Thoracic aorta (tissue), 2 donors: ENCODE results near the gene ZC3H12A. TPM values are rescaled to one million over a fixed set of nuclear protein-coding genes. Genes with fewer than 3 reads are reported as not detected.
"Not testable (repeated sequence)": the region's sequence is repeated elsewhere in the genome, so short reads cannot be mapped to it uniquely, and the experiment has no call there.

Source experiments
- ATAC-seq: fragments of 150-250 bp; one replicate; pipeline ENCODE4 v1.8.0; 2017; ENCODE audit warnings: low read depth; ENCODE audit not compliant: insufficient number of reproducible peaks, low FRiP score
- DNase-seq: peaks from one replicate; pipeline ENCODE4 v3.0.0-alpha.2; 2020; ENCODE audit warnings: low spot score
- H3K27ac ChIP-seq, 2 donors: fragments of 200-600 bp; sonication (generic); 1 replicate in 1 of 2; 2 replicates in 1 of 2; pipeline ENCODE4 v1.5.1; 2016; ENCODE audit warnings: mild to moderate bottlenecking in 2 of 2, moderate library complexity in 2 of 2
- H3K27me3 ChIP-seq: fragments of 200-600 bp; sonication (generic); replicated peaks from 2 replicates; pipeline ENCODE4 v1.6.0; 2016; ENCODE audit warnings: mild to moderate bottlenecking; ENCODE audit not compliant: insufficient read depth
- H3K36me3 ChIP-seq: fragments of 200-600 bp; sonication (generic); one replicate; pipeline ENCODE4 v1.5.1; 2016
- H3K4me1 ChIP-seq, 2 donors: fragments of 200-600 bp; sonication (generic); 1 replicate in 1 of 2; 2 replicates in 1 of 2; pipeline versions ENCODE4 v1.5.1 to v1.6.0; 2016; ENCODE audit warnings: low read depth in 2 of 2, mild to moderate bottlenecking in 1 of 2; ENCODE audit not compliant: control insufficient read depth in 1 of 2
- H3K4me3 ChIP-seq: fragments of 200-600 bp; sonication (generic); 2 replicates; pipeline ENCODE4 v1.5.1; 2016; ENCODE audit warnings: mild to moderate bottlenecking
- H3K9me3 ChIP-seq: fragments of 200-600 bp; sonication (generic); 2 replicates; pipeline ENCODE4 v1.5.1; 2016
- total RNA-seq, 2 donors: library from RNA; depleted of rRNA; stranded (reverse); fragments of >200 nt; gene quantifications; one replicate each; pipeline versions ENCODE4 v1.1.0 to v1.2.3, GENCODE V29; 2016
- TF ChIP-seq, protein P1 (sequence below): fragments of 200-600 bp; sonication (generic); IDR thresholded peaks from one replicate; pipeline ENCODE4 v1.5.1; 2019; ENCODE audit warnings: antibody characterized with exemption

The ZC3H12A gene
- total RNA-seq, 2 donors from 2014 or later: 22.1 to 32.4 TPM

DNA sequence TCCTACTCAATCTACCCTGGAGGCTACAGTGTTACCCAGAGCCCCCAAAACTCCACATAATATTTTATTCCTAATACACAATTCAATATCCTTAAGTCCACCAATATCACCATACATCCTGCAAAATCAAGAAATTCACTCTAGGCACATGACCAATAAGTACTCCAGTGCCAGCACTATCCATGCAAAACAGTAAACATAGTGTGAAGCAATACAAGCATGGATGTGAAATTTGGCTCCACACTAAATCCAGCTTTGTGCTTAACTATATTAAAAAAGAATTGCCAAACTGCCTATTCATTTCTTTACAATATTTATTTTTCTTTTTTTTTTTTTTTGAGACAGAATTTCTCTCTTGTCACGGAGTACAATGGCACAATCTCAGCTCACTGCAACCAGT, 43.2 kb downstream of the ZC3H12A start:
- no peak overlapping the region for H3K27ac ChIP-seq
- ATAC-seq: no peak
- H3K27me3 ChIP-seq: no peaks in the 10 kb centered on the region
- TF ChIP-seq, protein P1, sequence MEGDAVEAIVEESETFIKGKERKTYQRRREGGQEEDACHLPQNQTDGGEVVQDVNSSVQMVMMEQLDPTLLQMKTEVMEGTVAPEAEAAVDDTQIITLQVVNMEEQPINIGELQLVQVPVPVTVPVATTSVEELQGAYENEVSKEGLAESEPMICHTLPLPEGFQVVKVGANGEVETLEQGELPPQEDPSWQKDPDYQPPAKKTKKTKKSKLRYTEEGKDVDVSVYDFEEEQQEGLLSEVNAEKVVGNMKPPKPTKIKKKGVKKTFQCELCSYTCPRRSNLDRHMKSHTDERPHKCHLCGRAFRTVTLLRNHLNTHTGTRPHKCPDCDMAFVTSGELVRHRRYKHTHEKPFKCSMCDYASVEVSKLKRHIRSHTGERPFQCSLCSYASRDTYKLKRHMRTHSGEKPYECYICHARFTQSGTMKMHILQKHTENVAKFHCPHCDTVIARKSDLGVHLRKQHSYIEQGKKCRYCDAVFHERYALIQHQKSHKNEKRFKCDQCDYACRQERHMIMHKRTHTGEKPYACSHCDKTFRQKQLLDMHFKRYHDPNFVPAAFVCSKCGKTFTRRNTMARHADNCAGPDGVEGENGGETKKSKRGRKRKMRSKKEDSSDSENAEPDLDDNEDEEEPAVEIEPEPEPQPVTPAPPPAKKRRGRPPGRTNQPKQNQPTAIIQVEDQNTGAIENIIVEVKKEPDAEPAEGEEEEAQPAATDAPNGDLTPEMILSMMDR: no peak
- H3K4me1 ChIP-seq: peaks cover 8 to 21% of the 10 kb centered on the region in 2 donors
- no peaks in the 10 kb centered on the region for H3K9me3 ChIP-seq
- H3K4me3 ChIP-seq: no peak overlapping the region
- no peak for DNase-seq
- H3K36me3 ChIP-seq: peaks cover 3% of the 10 kb centered on the region

DNA sequence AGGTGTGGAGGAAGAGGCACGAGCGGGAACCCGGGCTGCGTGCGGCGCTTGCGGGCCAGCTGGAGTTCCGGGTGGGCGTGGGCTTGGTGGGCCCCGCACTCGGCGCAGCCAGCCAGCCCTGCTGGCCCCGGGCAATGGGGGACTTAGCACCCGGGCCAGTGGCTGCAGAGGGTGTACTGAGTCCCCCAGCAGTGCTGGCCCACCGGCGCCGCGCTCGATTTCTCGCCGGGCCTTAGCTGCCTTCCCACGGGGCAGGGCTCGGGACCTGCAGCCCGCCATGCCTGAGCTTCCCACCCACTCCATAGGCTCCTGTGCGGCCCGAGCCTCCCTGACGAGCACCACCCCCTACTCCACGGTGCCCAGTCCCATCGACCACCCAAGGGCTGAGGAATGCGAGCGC, 43.9 kb downstream of the ZC3H12A start:
- H3K4me1 ChIP-seq: peaks cover 6 to 14% of the 10 kb centered on the region in 2 donors
- not testable (repeated sequence) for DNase-seq, H3K27ac ChIP-seq, ATAC-seq, H3K27me3 ChIP-seq, H3K36me3 ChIP-seq, H3K4me3 ChIP-seq, H3K9me3 ChIP-seq

DNA sequence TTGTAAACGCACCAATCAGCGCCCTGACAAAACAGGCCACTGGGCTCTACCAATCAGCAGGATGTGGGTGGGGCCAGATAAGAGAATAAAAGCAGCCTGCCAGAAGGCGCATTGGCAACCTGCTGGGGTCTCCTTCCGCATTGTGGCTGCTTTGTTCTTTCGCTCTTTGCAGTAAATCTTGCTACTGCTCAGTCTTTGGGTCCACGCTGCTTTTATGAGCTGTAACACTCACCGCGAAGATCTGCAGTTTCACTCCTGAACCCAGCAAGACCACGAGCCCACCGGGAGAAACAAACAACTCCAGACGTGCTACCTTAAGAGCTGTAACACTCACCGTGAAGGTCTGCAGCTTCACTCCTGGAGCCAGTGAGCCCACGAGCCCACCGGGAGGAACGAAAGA, 44.5 kb downstream of the ZC3H12A start:
- not testable (repeated sequence) for H3K4me3 ChIP-seq, ATAC-seq, H3K36me3 ChIP-seq, H3K4me1 ChIP-seq, DNase-seq, H3K27me3 ChIP-seq, H3K9me3 ChIP-seq, H3K27ac ChIP-seq

DNA sequence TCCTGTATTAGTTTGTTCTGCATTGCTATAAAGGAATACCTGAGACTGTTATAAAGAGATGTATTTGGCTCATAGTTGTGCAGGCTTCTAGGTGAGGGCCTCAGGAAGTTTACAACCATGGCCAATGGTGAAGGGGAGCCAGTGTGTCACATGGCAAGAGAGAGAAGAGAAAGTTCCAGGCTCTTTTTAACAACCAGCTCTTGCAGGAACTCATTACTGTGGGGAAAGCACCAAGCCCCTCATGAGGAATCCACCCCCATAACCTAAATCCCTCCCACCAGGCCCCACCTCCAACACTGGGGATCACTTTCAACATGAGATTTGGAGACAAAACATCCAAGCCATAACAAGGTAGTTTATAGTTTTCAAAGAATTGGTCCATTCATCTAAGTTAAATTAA, 45.2 kb downstream of the ZC3H12A start:
- TF ChIP-seq, protein P1: no peak
- DNase-seq (no peak), ATAC-seq (no peak)
- Histone ChIP-seq H3K27ac (no peak overlapping the region), H3K9me3 (no peaks in the 10 kb centered on the region), H3K4me3 (no peak overlapping the region), H3K27me3 (no peaks in the 10 kb centered on the region), H3K4me1 (peaks cover 0 to 8% of the 10 kb centered on the region in 2 donors), H3K36me3 (no peaks in the 10 kb centered on the region)

DNA sequence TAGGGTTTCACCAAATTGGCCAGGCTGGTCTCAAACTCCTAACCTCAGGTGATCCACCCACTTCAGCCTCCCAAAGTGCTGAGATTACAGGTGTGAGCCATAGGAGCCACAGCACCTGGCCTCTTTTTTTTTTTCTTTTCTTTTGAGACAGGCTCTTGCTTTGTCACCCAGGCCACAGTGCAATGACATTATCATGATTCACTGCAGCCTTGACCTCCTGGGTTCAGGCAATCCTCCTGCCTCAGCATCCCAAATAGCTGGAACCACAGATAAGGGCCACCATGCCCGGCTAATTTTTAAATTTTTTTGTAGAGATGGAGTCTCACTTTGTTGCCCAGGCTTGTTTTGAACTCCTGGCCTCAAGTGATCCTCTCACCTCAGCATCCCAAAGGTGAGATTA, 55.5 kb downstream of the ZC3H12A start:
- H3K36me3 ChIP-seq, ATAC-seq, H3K9me3 ChIP-seq, DNase-seq, H3K27ac ChIP-seq, H3K4me3 ChIP-seq, H3K27me3 ChIP-seq: not testable (repeated sequence)
- H3K4me1 ChIP-seq: peaks cover 3 to 16% of the 10 kb centered on the region in 2 donors

DNA sequence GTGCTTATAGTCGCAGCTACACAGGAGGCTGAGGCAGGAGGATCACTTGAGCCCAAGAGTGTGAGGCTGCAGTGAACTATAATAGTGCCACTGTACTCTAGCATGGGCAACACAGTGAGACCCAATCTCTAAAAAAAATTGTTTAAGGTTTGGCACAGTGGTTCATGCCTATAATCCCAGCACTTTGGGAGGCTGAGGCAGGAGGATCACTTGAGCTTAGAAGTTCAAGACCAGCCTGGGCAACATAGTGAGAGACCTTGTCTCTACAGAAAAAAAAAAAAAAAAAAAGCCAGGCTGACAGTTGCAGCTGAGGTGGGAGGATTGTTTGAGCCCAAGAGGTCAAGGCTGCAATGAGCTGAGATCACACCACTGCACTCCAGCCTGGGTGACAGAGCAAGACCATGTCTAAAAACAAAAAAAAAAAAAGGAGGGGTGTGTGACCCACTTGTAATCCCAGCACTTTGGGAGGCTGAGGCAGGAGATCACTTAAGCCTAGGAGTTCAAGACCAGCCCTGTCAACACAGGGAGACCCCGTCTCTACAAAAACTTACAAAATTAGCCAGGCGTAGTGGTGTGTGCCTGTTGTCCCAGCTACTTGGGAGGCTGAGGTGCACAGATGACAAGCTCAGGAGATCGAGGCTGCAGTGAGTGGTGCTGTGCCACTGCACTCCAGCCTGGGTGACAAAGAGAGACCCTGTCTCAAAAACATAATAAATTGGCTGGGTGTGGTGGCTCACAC, 58.2 kb downstream of the ZC3H12A start:
- Histone ChIP-seq H3K36me3 (peaks cover 16% of the 10 kb centered on the region), H3K4me1 (peaks cover 3 to 16% of the 10 kb centered on the region in 2 donors)
- not testable (repeated sequence) for ATAC-seq, H3K27me3 ChIP-seq, H3K9me3 ChIP-seq, H3K27ac ChIP-seq, DNase-seq, H3K4me3 ChIP-seq

DNA sequence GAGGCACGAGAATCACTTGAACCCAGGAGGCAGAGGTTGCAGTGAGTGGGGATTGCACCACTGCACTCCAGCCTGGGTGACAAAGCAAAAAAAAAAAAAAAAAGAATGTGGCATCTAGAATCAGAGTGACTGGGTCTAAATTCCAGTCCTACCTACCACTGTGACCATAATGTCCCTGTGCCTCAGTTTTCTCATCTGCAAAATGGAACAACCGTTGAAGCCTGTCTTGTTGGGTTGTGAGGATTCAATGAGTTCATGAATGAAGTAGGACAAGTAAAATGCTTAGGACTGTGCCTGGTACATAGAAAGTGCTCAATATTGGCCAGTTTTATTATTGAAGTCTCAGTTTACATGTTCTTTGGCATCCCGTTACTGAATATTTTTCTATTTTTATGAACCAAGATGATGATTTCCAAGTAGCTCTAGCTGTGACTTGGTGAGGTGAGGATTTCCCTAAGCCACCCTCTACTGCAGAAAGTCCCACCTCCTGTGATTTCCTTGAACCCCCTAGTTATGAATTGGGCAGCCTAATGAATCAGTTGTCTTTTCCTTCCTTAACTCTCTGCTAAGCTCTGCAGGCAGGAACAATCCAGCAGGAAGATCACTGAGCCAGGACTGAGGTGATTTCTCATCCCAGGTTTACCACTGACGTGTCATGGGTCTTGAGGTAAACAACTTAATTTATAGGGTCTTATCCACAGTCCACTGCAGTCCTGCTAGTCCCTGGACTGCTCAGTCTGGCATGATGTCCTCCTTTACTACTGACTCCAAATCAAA, 59.1 kb downstream of the ZC3H12A start:
- DNase-seq (no peak), ATAC-seq (no peak)
- H3K36me3 ChIP-seq: peaks cover 21% of the 10 kb centered on the region
- peaks cover 3 to 16% of the 10 kb centered on the region in 2 donors for H3K4me1 ChIP-seq
- H3K27ac ChIP-seq: peak overlapping the region; percentile 45 to 77
- no peaks in the 10 kb centered on the region for H3K27me3 ChIP-seq
- no peaks in the 10 kb centered on the region for H3K9me3 ChIP-seq
- no peak overlapping the region for H3K4me3 ChIP-seq
- TF ChIP-seq, protein P1: no peak
